ENCODE measurements around the gene IFNW1. TPM values are rescaled to one million over a fixed set of nuclear protein-coding genes. Genes with fewer than 3 reads are reported as not detected.

Gene IFNW1
- total and polyA plus RNA-seq, 11 donors, result not detected

GRCh38 chr9:21155501-21155900 is 13.9 kb upstream of the IFNW1 start:
- WGBS, 4 donors, result 67 to 73% (median 71%) methylated on average over 2 of the region's 2 CpGs
- ATAC-seq, result no peak

DNA sequence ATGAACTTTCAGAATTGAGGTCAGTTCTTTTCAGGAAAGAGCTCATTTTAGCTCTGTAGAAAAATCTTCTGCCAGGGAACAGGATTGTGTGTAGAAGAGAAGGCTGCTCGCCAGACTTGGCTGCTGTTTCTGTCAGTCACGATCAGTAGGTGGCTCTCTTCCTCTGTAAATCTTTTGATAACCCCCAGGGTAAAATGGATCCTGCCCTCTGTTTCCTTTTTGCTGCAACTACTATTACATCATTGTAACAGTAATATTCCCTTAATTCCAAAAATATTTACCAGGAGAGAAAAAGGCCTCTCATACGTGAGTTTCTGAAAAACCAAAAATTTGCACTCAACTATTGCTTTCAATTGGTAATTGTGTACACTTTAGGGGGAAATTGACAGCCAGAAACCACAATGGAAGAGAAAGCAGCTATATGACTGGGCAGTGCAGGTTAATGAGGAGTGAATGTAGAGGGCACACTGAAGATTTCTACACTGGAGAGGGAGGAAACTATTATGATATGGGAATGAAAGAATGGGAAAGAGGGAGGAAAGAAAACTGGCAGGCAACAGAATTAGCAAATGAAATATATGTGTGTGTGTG is 12.5 kb upstream of the IFNW1 start:
- Histone ChIP-seq H3K4me3 (no peak overlapping the region), H3K27ac (peak overlapping the region in 1 of 12 donors; percentile 18), H3K27me3 (peaks cover 0 to 3% (median 0%) of the 10 kb centered on the region in 9 donors), H3K36me3 (no peaks in the 10 kb centered on the region), H3K9me3 (peaks cover 0 to 8% (median 0%) of the 10 kb centered on the region in 12 donors), H3K4me1 (peaks cover 0 to 14% (median 1%) of the 10 kb centered on the region in 12 donors)
- 5 to 10% (median 8%) methylated on average over 3 of the region's 3 CpGs for WGBS, 4 donors
- DNase-seq (no peak), ATAC-seq (peak in 3 of 4 donors; percentile 41 to 59 (median 45))
- TF ChIP-seq POLR2A (IDR thresholded peaks at IDR 0.05) (no peak), CTCF (IDR thresholded peaks at IDR 0.05) (peak in 4 of 12 donors; percentile 21 to 40 (median 31))
- intact Hi-C loops (cut with DNase I), result no loop called here

More at GRCh38 chr9:21155501-21155900, 13.9 kb upstream of the IFNW1 start:
- Histone ChIP-seq H3K4me3 (no peak overlapping the region), H3K27ac (no peak overlapping the region), H3K27me3 (no peaks in the 10 kb centered on the region), H3K36me3 (no peaks in the 10 kb centered on the region), H3K9me3 (peaks cover 0 to 6% (median 0%) of the 10 kb centered on the region in 12 donors), H3K4me1 (peaks cover 0 to 22% (median 1%) of the 10 kb centered on the region in 12 donors)
- DNase-seq, result no peak
- TF ChIP-seq POLR2A (IDR thresholded peaks at IDR 0.05) (no peak), CTCF (IDR thresholded peaks at IDR 0.05) (no peak)
- intact Hi-C loops (cut with DNase I), result no loop called here

DNA sequence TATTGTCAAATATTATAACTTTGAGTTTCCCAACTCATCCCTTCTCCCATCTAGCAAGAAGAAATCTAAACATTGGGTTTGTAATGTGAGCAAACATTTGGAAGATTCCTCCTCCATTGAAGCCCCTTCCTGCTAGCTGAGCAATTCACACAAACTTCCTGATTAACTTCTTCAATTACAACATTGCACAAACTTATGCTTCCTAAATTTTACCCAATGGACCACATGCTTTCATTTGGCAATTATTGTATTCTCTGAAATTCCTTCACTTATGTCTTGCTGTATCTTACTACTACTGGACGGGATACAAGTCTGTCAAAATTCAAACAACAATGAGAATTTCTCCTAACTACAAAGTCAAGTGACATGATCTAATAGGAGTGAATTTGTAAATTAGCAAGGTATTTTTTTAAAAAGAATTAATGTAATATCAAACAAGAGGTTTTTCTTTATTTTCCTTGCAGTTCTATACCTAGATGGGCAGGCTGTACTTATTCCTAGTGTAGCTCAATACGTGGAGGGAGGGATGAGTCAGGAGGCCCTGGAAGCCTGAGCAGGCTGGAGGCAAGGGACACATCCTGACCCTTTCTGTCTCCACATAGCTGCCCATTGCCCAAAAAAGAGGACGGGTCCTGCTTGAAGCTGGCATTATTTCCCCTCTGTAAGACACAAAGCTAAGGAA is 11.8 kb upstream of the IFNW1 start:
- Histone ChIP-seq H3K36me3 (no peaks in the 10 kb centered on the region), H3K4me3 (no peak overlapping the region), H3K9me3 (peaks cover 0 to 13% (median under 1%) of the 10 kb centered on the region in 12 donors), H3K27ac (peak overlapping the region in 1 of 12 donors; percentile 18), H3K4me1 (peaks cover 0 to 14% (median 1%) of the 10 kb centered on the region in 12 donors), H3K27me3 (peaks cover 0 to 3% (median 0%) of the 10 kb centered on the region in 9 donors)
- WGBS, 4 donors, result 30 to 42% (median 35%) methylated on average over 3 of the region's 3 CpGs
- ATAC-seq (peak in 2 of 4 donors; percentile 22 to 26), DNase-seq (no peak)
- intact Hi-C loops (cut with DNase I), result loop anchor here in 1 of 10 donors (2.0 kb wide), 1 partner anchor 21 kb away; no protein-coding TSS in a partner anchor
- TF ChIP-seq CTCF (IDR thresholded peaks at IDR 0.05) (no peak), POLR2A (IDR thresholded peaks at IDR 0.05) (no peak)

DNA sequence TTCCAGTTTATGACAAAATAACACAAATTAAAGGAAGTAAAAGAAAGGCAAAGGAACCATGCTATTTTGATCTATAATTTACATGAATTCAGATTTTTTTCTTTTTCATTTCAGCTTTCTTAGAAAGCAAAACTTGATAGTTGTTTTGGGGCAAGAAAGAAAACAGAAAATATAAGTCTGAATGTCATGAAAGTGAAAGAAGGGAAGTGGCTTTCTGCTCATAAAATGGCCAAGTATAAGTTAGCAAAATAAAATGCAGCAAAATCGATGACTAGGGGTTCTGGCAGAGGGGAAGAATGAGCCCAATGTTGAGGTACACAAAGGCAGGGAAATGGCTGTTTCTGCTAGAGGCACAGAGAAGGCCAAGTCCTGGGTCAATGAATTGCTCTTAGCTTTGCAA is 3.0 kb upstream of the IFNW1 start:
- Histone ChIP-seq H3K4me1 (peaks cover 0 to 19% (median 0%) of the 10 kb centered on the region in 12 donors), H3K27me3 (peaks cover 0 to under 1% (median 0%) of the 10 kb centered on the region in 9 donors), H3K27ac (peak overlapping the region in 1 of 12 donors; percentile 17), H3K36me3 (no peaks in the 10 kb centered on the region), H3K4me3 (no peak overlapping the region), H3K9me3 (peaks cover 0 to 15% (median 2%) of the 10 kb centered on the region in 12 donors)
- DNase-seq, result no peak
- ATAC-seq, result no peak
- TF ChIP-seq POLR2A (IDR thresholded peaks at IDR 0.05) (no peak), CTCF (IDR thresholded peaks at IDR 0.05) (no peak)
- 66 to 74% (median 67%) methylated on average over 1 of the region's 1 CpG for WGBS, 4 donors
- intact Hi-C loops (cut with DNase I), result no loop called here
